NCI-H774 (cell line): ENCODE measurements around the gene ALOX12.

Experiments
- DNase-seq: peaks from one replicate; lab custom pipeline; 2025; lab: John Stamatoyannopoulos, UW

Gene ALOX12

GRCh38 chr17:7002288-7003047 is 6.6 kb downstream of the ALOX12 start:
- DNase-seq = no peak

- no peak for DNase-seq
Observed at GRCh38 chr17:7003745-7004144, 7.9 kb downstream of the ALOX12 start.

- DNase-seq = peak; percentile 51
Observed at GRCh38 chr17:7004398-7005253, 8.8 kb downstream of the ALOX12 start.

- DNase-seq = no peak
Observed at GRCh38 chr17:7005716-7006115, 9.9 kb downstream of the ALOX12 start.

GRCh38 chr17:7007143-7007542 is 11.3 kb downstream of the ALOX12 start:
- no peak for DNase-seq

- DNase-seq = no peak
Observed at GRCh38 chr17:7010523-7010922, 14.7 kb downstream of the ALOX12 start.

DNA sequence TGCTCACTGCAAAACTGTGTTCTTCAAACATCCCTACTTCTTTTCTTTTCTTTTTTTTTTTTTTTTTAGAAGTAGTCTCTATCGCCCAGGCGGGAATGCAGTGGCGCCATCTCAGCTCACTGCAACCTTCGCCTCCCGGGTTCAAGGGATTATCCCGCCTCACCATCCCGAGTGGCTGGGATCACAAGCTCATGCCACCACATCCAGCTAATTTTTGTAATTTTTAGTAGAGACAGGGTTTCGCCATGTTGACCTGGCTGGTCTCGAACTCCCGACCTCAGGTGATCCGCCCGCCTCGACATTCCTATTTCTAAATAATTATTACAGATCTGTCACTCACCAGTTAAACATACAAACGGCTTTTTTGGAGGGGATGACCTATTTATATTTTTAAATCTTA is 15.6 kb downstream of the ALOX12 start:
- DNase-seq = no peak

- DNase-seq = no peak
Observed at GRCh38 chr17:7011942-7012254, 16.0 kb downstream of the ALOX12 start.

DNA sequence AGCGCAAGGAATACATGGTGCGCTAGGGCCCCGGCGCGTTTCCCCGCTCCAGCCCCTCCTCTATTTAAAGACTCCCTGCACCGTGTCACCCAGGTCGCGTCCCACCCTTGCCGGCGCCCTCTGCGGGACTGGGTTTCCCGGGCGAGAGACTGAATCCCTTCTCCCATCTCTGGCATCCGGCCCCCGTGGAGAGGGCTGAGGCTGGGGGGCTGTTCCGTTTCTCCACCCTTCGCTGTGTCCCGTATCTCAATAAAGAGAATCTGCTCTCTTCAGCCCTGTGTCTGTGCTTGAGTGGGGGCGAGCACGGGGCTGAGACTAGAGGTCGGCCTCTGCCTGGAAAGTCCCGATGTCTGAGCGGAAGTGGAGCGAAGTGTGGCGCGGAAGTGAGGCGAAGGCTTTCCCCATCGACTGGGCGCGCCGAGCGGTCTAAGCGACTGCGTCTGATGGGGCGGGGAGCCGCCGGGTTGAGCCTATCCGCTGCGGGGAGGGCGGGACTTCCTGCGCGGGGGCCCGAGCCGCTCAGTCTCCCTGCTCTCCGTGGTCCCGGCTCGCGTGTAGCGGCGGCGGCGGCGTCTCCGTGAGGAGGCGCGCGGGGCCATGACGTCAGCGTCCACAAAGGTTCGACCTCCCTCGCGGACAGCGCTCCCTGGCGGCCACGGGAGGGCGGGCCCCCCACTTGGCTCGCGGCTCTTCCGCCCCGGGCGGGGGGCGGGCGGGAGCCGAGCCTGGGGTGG is 18.6 kb downstream of the ALOX12 start:
- peak; percentile 77 for DNase-seq

DNA sequence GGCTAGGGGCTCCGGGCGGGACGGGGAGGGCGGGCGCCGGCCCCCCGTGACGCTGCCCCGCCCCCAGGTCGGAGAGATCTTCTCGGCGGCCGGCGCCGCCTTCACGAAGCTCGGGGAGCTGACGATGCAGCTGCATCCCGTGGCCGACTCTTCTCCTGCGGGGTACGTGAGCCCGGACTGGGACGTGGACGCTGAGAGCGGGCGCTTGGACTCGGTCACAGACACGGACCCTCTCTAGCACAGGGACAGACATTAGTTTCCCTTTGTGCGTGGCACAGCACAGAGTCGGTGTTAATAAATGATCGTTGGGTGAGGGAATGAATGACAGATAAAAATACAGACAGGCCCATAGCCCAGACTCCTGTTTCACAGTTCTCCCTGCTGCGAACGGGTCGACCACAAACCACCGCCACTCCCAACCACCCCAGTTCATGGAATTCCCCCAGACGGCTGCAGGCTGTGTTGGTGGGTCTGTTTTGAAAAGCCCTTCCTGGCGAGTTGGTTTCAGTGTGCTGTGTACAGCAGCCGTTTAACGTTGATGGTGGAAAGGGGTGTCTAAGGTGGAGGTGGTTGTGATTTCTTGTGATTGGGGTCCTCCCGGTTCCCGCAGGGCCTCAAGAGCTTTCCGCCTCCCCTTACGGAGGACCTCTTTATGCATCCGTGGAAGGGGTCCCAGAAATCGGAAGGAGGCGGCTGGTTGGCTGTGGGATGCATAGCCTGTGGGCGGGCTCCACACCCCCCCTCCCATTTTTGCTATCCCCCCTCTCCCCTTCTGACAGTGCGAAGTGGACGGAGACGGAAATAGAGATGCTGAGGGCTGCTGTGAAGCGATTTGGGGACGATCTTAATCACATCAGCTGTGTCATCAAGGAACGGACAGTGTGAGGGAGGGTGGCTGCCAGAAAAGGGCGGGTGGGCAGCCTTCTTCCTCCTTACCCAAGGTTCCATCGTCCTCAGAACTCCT is 19.4 kb downstream of the ALOX12 start:
- no peak for DNase-seq

DNA sequence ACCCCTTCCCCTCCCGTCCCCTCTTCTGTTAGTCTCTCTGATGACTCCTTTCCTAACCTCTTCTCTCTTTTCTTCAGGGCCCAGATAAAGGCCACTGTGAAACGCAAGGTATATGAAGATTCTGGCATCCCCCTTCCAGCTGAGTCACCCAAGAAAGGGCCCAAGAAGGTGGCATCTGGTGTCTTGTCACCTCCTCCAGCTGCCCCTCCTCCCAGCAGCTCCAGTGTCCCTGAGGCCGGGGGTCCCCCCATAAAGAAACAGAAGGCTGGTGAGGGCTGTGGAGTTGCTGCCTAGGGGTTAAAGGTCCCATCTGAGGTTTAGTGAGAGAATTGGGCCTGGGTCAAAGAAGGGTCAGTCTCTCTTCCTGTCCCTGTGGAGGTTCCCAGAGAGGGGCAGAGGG is 20.6 kb downstream of the ALOX12 start:
- DNase-seq = no peak

DNA sequence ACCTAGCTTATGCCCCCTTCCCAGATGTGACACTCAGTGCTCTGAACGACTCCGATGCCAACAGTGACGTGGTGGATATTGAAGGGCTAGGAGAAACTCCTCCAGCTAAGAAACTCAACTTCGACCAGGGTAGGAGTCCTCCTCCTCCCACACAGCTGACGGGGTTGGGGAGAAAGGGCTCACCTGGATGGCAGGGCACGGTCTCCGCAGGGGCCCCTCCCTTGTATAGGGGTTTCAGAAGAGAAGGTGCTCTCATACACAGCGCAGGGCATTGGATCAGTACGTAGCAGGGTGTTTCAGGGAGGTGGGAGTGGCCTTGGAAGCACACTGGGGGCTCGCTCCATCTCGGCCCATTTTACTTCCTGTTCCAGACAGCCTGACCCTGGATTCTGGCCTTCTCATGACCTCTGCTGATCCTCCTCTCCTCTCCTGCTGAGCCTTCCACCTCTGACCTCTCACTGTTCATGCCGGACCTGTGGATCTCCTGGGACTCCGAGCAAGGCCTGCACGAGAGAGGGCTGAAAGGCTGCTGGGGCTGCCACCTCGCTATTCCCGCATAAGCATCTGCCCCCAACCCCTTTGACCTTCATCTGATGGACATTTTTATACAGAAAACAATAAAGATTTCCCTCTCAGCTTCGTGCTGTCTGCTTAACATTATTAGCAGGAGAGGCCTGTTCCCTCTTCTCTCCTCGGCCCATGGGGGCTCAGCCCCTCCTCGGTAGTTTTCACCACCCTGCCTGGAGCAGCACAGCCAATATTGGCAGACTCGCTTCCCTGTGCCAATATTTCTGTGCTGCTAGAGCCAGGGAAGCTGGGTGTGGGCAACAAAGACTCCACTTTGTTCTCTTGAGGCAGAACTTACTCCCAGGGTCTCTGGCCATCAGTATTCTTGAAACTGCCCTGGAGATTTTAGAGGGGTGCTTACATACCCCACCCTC is 21.3 kb downstream of the ALOX12 start:
- DNase-seq = no peak

DNA sequence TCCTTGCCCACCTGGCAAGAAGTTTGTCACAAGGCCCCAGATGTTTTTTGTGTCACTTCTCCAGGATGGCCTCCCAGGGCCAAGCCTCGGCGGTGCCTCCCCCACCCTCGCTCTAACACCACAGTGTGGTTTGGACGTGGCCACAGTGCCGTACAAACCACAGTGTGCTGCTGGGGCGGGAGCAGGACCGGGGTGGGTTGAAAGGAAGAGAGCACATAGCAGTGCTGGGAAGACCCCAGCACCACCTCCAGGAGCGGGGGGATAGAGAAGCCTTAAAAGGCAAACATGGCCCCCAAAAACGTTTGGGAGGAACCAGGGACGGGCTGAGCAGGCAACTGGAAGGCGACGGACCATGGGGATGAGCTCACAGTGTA is 22.0 kb downstream of the ALOX12 start:
- no peak for DNase-seq

DNA sequence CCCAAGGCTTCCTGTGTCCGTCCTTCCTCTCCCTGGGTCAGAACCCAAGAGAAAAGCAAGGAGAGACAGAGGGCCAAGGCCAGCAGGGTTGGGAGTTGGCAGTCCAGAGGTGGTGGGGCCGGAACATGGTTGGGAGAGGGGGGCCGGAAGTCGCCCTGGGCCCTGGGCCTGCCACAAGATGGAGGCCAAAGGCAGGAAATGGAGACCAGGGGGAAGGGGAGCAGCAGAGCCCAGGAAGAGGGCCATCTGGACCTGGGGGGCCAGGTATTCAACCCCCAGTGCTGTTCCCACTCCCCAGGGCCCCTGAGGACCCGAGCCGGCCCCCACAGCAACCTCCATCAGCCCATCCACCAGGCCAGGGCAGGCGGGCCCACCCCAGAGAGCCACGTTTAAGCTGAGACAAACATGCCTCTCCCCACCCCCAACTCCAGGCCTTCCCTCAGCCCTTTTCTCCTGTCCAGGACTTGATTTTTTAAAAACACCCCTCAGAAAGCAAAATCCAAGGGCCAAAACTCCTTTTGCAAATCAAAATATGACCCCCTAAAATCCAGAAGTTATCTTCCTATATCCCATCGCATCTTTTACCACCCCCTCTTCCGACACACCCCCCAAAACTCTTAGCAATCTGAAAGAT is 22.6 kb downstream of the ALOX12 start:
- no peak for DNase-seq

GRCh38 chr17:7019367-7019766 is 23.5 kb downstream of the ALOX12 start:
- no peak for DNase-seq

DNA sequence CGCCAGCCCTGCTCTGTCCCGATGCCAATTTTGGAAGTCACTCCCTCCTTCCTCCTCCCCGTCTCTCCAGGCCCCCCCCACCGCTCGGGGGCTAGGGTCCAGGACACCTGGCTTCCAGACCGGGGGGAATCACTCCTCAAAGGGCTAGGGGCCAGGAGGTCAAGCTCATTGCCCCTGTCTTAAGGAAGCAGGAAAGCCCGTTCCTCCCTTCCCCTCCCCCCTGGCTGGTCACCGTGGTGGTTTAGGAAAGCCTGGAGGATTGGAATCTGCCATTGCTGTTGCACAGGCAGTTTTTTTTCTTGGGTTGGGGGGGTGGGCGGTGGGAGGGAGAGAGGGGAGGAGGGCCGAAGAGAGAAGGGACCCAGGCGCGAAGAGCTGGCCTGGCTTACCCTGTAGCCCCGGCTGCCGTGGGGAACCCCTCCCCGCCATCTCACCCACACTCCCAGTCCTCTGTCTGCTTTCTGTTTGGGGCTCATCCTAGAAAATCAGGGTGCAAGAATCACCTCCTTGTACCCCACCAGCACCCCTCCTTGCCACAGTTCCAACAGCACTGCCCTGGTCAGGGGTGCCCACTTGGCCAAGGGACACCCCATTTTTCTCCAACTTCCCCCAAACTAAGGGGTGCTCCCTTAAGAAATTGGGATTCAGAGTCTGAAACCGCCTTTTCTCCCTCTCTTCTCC is 24.1 kb downstream of the ALOX12 start:
- DNase-seq = no peak

- no peak for DNase-seq
Observed at GRCh38 chr17:7020894-7021664, 25.2 kb downstream of the ALOX12 start.

GRCh38 chr17:7021993-7022778 is 26.3 kb downstream of the ALOX12 start:
- peak; percentile 19 for DNase-seq
